IPS-18a (cell line): ENCODE results near the gene NOTCH2.

ENCODE experiments used
- H3K27ac ChIP-seq: one replicate; pipeline ENCODE4 v1.5.1; 2013; ENCODE audit warnings: low read length
- H3K27me3 ChIP-seq: one replicate; pipeline ENCODE4 v1.6.1; 2013; ENCODE audit warnings: mild to moderate bottlenecking, low read length; ENCODE audit not compliant: control insufficient read depth, insufficient read depth
- H3K36me3 ChIP-seq: one replicate; pipeline ENCODE4 v1.6.1; 2013; ENCODE audit warnings: low read depth, low read length; ENCODE audit not compliant: control insufficient read depth
- H3K4me1 ChIP-seq: one replicate; pipeline ENCODE4 v1.6.1; 2013; ENCODE audit warnings: low read depth, low read length; ENCODE audit not compliant: control insufficient read depth
- H3K4me3 ChIP-seq: one replicate; pipeline ENCODE4 v1.5.1; 2013; ENCODE audit warnings: low read length
- H3K9ac ChIP-seq: one replicate; pipeline ENCODE4 v1.6.1; 2013; ENCODE audit warnings: mild to moderate bottlenecking, low read length, moderate library complexity
- H3K9me3 ChIP-seq: one replicate; pipeline ENCODE4 v1.6.1; 2013; ENCODE audit warnings: low read depth, low read length; ENCODE audit not compliant: control insufficient read depth

Gene NOTCH2

DNA sequence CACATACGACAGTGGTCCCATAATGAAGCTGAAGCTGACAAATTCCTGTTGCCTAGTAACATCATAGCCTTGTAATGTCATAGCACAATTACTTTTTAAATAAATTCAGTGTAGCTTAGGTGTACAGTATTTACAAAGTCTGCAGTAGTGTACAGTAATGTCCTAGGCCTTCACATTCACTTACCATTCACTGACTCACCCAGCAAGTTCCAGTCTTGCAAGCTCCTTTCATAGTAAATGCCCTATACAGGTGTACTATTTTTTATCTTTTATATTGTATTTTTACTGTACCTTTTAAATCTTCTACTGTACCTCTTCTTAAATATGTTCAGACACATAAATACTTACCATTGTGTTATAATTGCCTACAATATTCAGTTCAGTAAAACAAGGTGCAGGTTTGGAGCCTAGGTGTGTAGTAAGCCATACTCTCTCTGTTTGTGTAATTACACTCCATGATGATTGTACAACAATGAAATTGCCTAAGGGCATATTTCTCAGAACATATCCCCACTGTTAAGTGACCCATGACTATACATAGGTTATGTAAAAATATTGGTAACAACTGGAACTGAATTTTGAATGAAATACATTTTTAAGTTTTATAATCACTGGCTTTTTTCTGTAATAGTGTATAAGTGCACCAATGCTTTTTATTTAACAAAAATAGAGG is 139.7 kb downstream of the NOTCH2 start:
- Histone ChIP-seq H3K4me1 (no peaks in the 10 kb centered on the region), H3K27me3 (no peaks in the 10 kb centered on the region), H3K9ac (no peak overlapping the region), H3K27ac (no peak overlapping the region), H3K36me3 (peaks cover 23% of the 10 kb centered on the region), H3K9me3 (no peaks in the 10 kb centered on the region), H3K4me3 (no peak overlapping the region)

DNA sequence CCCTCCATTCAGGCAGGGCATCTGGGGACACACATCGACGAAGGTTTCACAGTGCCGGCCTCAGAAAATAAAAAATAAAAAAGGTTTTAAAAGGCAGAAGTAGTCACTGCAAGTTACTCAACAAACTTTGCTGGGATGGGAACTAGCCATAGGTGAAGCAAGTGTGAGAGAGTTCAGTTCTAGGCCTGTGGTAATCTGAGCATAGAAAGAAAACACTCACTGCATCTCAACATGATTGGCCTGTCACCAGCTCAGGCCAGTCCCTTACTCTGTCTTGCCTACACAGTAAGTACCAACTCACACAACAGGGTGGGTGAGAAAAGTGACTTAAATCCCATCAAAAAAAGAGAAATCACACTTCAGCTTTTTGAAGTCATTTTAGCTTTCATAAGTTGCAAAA is 142.9 kb downstream of the NOTCH2 start:
- H3K9me3 ChIP-seq, result no peaks in the 10 kb centered on the region
- H3K27ac ChIP-seq, result no peak overlapping the region
- H3K27me3 ChIP-seq, result no peaks in the 10 kb centered on the region
- H3K4me1 ChIP-seq, result no peaks in the 10 kb centered on the region
- H3K4me3 ChIP-seq, result no peak overlapping the region
- peaks cover 43% of the 10 kb centered on the region for H3K36me3 ChIP-seq
- H3K9ac ChIP-seq, result no peak overlapping the region

DNA sequence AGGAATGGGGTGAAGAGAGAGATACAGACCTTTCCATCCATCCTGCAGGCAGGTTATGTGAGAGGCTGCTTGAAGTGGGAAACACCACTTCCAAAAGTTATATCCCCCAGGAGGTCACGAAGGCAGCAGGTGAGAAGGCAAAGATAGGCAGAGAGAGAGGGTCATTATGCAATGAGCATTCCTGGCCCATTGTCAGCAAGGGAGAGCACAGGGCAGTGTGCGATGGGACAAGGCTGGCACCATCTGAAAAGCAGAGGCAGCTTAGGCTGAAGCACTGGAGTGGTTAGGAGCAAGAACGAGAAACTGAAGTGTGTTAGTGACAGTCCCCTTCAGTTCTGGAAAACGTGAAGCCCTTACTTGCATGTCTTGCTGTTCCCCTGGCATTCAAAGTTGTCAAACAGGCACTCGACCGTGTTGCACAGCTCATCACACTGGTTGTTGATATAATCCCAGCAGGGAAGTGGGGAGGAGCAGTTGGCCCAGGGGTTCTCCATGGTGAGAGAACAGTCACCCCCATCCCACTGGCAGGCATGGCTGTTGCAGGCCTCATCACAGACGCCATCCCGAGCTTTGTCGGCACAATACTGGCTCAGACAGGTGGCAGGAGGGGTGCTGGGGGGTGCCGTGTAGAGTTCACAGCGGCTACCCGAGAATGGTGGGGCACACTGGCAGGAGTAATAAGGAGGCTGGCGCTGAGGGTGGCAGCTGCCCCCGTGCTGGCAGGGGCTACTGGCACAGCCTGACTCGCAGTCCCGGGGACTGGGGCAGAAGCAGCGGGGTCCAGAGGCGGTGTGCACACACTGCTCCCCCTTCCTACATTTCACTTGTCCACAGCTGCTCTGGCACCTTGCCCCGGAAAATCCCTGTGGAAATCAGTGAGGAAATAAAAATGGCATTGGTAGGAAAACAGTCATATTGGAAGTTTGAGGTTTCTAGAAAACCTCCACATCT is 144.2 kb downstream of the NOTCH2 start:
- no peak overlapping the region for H3K4me3 ChIP-seq
- no peaks in the 10 kb centered on the region for H3K27me3 ChIP-seq
- no peak overlapping the region for H3K9ac ChIP-seq
- no peaks in the 10 kb centered on the region for H3K4me1 ChIP-seq
- no peaks in the 10 kb centered on the region for H3K9me3 ChIP-seq
- no peak overlapping the region for H3K27ac ChIP-seq
- peaks cover 53% of the 10 kb centered on the region for H3K36me3 ChIP-seq

DNA sequence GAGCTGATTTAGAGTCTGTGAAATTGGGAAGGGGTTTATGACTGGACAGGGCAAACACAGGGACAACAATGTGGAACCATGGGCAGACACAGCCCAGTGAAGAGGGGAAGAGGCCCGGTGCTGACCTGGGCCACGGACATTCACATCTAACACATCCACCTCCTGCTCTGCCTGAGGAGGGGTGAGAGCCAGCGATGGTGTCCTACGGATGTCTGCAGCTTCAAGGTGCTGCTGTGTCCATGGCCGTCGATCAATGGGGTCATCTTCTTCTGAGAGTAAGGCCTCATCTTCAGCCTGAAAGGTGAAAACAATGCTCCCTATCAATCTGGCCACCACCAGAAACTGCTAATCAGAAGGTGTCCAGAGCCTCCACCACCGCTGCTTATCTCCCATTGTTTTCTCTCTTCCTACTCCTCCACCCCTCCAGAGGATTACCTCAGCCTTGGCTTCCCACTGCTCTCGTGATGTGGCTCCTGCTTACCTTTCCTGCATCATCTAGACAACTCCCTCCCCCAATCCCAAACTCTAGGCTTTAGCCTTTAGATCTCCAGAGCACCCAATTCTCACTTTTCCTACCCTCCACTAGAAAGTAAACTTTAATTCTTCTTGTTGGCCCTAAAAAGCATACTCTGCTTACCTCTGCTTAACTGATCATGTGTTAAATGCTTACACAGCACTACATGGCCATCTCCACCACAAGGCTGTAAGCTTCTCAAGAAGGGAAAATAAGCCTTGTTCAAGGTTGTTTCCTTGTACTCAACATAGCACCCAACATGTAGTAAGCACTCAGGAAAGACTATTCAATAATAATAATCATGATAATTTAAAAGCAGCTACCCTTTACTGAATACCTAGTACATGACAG is 149.1 kb downstream of the NOTCH2 start:
- Histone ChIP-seq H3K4me1 (no peaks in the 10 kb centered on the region), H3K27me3 (no peaks in the 10 kb centered on the region), H3K27ac (no peak overlapping the region), H3K4me3 (no peak overlapping the region), H3K9ac (no peak overlapping the region), H3K36me3 (peaks cover 74% of the 10 kb centered on the region), H3K9me3 (no peaks in the 10 kb centered on the region)

DNA sequence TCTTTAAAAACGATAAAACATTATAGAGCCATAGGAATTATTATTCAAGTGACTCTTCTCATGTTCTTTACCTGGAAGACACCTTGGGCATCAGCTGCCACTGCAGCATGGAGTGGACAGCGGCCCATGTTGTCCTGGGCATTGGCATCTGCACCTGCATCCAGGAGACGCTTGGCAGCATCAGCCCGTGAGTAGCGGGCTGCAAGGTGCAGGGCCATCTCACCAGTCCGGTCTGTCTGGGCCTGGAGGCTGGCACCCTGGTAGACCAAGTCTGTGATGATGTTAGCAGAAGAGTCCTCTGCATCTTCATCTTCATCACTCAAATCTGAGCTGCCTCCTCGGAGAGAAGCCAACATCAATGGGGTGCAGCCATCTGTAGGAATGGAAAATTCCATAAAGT is 150.2 kb downstream of the NOTCH2 start:
- Histone ChIP-seq H3K27me3 (no peaks in the 10 kb centered on the region), H3K4me3 (no peak overlapping the region), H3K4me1 (no peaks in the 10 kb centered on the region), H3K27ac (no peak overlapping the region), H3K9me3 (no peaks in the 10 kb centered on the region), H3K9ac (no peak overlapping the region), H3K36me3 (peaks cover 76% of the 10 kb centered on the region)

DNA sequence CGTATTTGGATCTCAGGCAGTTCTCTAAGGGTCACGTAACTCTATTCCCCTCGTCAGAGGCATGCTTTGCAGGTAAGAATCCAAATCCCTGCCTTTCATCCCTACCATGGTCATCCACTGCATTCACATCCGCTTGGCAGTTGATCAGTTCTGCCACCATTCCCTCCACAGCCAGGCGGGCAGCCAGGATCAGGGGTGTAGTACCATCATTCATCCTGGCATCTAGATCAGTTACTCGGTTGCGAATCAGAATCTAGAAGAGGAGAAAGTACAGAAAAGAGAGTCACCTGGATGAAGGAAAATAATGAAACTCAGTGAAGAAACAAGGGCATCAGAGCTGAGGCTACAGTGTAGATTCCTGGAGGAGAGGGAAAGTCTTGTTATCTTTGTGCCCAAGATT is 151.2 kb downstream of the NOTCH2 start:
- no peak overlapping the region for H3K27ac ChIP-seq
- H3K4me1 ChIP-seq, result no peaks in the 10 kb centered on the region
- no peak overlapping the region for H3K9ac ChIP-seq
- no peak overlapping the region for H3K4me3 ChIP-seq
- H3K9me3 ChIP-seq, result no peaks in the 10 kb centered on the region
- peaks cover 72% of the 10 kb centered on the region for H3K36me3 ChIP-seq
- no peaks in the 10 kb centered on the region for H3K27me3 ChIP-seq

DNA sequence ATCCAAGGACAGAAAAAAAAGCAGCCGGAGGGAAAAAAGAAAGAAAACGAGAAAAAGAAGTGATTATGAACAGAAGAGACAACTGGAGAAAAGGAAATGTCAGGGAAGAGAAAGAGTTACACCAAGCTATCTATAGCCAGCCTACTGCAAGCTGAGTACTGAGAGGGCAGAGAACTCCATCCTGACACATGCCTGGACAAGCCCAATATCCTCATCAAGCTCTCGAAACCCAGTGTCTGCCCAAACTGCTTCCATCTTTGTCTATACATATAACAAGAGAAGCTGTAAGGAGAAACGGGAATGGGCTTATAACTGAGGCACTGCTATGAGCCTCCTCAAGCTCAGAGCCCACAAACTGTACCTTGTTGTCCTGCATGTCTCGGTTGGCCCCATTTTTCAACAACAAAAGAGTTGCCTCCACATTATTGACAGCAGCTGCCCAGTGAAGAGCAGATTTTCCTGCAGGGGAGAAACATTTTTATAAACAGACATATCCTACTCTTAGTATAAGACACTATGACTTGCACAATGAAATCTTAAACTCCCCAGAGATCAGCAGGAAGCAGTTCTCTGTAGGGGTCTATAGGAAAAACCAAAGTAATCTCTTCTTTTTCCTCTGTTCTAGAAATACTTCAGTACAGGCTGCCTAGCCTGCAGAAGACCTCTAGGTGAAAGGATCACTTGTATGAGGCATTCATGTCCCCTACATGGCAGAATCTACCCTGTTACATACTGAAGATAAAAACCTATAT is 152.0 kb downstream of the NOTCH2 start:
- H3K4me1 ChIP-seq, result no peaks in the 10 kb centered on the region
- H3K4me3 ChIP-seq, result no peak overlapping the region
- no peaks in the 10 kb centered on the region for H3K9me3 ChIP-seq
- peaks cover 64% of the 10 kb centered on the region for H3K36me3 ChIP-seq
- H3K9ac ChIP-seq, result no peak overlapping the region
- no peak overlapping the region for H3K27ac ChIP-seq
- no peaks in the 10 kb centered on the region for H3K27me3 ChIP-seq

DNA sequence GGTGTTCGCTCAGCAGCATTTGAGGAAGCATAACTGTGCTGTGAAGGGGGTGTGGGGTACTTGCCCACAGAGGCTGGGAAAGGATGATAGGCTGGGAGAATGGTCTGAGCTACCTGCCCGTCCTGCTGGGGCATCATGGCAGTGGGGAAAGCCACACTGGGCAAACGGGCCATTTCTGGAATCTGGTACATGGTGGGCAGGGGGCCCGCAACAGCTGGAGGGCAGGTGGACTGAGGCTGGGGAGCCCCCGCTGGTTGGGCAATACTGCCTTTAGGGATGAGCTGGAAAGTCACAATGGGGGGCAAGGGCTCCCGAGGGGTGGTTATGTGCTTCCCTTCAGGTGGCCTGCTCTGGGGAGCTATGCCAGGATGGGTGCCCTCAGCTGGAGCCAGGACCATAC is 153.9 kb downstream of the NOTCH2 start:
- Histone ChIP-seq H3K4me1 (no peaks in the 10 kb centered on the region), H3K4me3 (no peak overlapping the region), H3K27me3 (no peaks in the 10 kb centered on the region), H3K27ac (no peak overlapping the region), H3K36me3 (peaks cover 48% of the 10 kb centered on the region), H3K9me3 (no peaks in the 10 kb centered on the region), H3K9ac (no peak overlapping the region)

DNA sequence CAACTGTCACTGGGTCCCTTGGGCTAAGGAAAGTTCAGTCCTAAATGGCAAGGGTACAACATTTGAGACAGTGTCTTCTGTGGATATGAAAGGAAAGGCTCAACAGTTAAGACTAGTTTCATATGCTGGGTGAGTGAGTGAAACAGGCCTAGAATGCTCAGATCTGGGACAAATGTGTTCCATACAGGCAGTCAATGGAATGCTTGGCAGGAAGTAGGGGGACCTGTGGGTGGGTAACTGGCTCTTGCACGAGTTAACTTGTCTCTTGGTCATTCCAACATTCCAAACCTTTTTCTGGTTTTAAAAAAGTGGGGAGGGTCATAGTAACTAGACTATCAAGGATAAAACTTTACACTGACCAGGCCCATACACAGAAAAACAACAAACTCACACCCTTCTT is 155.4 kb downstream of the NOTCH2 start:
- H3K27ac ChIP-seq, result no peak overlapping the region
- H3K9me3 ChIP-seq, result no peaks in the 10 kb centered on the region
- H3K4me1 ChIP-seq, result no peaks in the 10 kb centered on the region
- H3K27me3 ChIP-seq, result no peaks in the 10 kb centered on the region
- no peak overlapping the region for H3K4me3 ChIP-seq
- H3K9ac ChIP-seq, result no peak overlapping the region
- peaks cover 42% of the 10 kb centered on the region for H3K36me3 ChIP-seq

DNA sequence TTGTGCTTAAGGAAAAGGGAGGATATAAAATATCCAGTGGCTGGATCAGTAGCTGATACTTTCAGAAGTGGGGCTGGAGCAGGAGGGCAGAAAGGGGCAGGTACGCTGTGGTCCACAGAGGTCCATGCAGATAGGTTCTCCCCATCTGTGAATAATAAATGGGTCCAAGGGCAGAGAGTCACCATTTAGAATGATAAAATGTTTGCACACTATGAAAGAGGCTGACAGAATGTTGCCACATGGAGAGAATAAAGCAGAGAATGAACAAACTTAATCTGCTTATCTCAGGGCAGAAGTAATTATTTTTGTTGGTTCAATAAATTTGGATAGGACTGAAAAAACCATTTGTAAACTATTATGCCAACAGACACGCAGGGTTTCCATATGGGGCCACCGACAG is 156.5 kb downstream of the NOTCH2 start:
- no peak overlapping the region for H3K27ac ChIP-seq
- H3K4me1 ChIP-seq, result no peaks in the 10 kb centered on the region
- no peak overlapping the region for H3K4me3 ChIP-seq
- H3K27me3 ChIP-seq, result no peaks in the 10 kb centered on the region
- peaks cover 34% of the 10 kb centered on the region for H3K36me3 ChIP-seq
- no peak overlapping the region for H3K9ac ChIP-seq
- H3K9me3 ChIP-seq, result no peaks in the 10 kb centered on the region

DNA sequence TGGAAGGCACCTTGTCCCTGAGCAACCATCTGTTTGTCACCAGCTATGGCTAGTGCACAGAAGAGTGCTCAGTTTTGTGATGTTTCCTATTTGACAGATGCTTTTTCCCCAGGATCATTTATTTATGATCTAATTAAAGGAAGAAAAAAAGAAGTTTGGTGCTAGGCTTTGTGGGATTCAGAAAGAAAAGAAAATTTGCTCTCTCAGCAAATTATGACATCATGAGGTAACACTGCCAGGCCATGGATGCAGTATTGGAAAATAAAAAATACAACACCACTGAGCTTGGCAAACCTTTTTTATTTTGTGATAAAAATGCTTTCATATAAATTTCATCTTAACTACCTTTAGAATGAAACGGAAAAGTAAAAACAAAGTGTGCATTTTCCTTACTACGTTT is 157.7 kb downstream of the NOTCH2 start:
- no peaks in the 10 kb centered on the region for H3K4me1 ChIP-seq
- no peak overlapping the region for H3K27ac ChIP-seq
- H3K9ac ChIP-seq, result no peak overlapping the region
- no peaks in the 10 kb centered on the region for H3K27me3 ChIP-seq
- H3K9me3 ChIP-seq, result no peaks in the 10 kb centered on the region
- no peak overlapping the region for H3K4me3 ChIP-seq
- peaks cover 23% of the 10 kb centered on the region for H3K36me3 ChIP-seq
